Liver (tissue), 9 donors: ENCODE measurements around the gene HHIPL1. TPM values are rescaled to one million over a fixed set of nuclear protein-coding genes. Genes with fewer than 3 reads are reported as not detected.

Source experiments
- DNase-seq: peaks from one replicate; pipeline ENCODE4 v3.0.0-alpha.2; 2017; ENCODE audit warnings: low spot score
- H3K27ac ChIP-seq, 2 donors: one replicate each; pipeline ENCODE4 v1.7.0; 2013; ENCODE audit warnings: inconsistent platforms in 2 of 2, low read length in 2 of 2, control low read depth in 1 of 2, low read depth in 1 of 2, mild to moderate bottlenecking in 1 of 2
- H3K27me3 ChIP-seq, 4 donors: one replicate each; pipeline versions ENCODE4 v1.6.1 to v1.7.0; 2013; ENCODE audit warnings: low read length in 3 of 4, inconsistent platforms in 1 of 4, mild to moderate bottlenecking in 1 of 4, moderate library complexity in 1 of 4; ENCODE audit not compliant: control insufficient read depth in 4 of 4, insufficient read depth in 4 of 4
- H3K36me3 ChIP-seq, 4 donors: one replicate each; pipeline versions ENCODE4 v1.6.1 to v1.7.0; 2013; ENCODE audit warnings: low read length in 3 of 4, mild to moderate bottlenecking in 3 of 4, low read depth in 1 of 4, moderate library complexity in 1 of 4; ENCODE audit not compliant: control insufficient read depth in 4 of 4, insufficient read depth in 3 of 4
- H3K4me1 ChIP-seq, 4 donors: one replicate each; pipeline versions ENCODE4 v1.6.1 to v1.7.0; 2013; ENCODE audit warnings: low read length in 3 of 4, mild to moderate bottlenecking in 3 of 4, moderate library complexity in 1 of 4; ENCODE audit not compliant: control insufficient read depth in 4 of 4, insufficient read depth in 4 of 4
- H3K4me3 ChIP-seq, 3 donors: one replicate each; pipeline versions ENCODE4 v1.6.1 to v1.7.0; 2013; ENCODE audit warnings: low read length in 3 of 3, control low read depth in 1 of 3, low read depth in 1 of 3, mild to moderate bottlenecking in 1 of 3
- H3K9ac ChIP-seq, 2 donors: one replicate each; pipeline ENCODE4 v1.7.0; 2013; ENCODE audit warnings: low read length in 2 of 2, mild to moderate bottlenecking in 2 of 2, moderate library complexity in 2 of 2, control low read depth in 1 of 2, low read depth in 1 of 2
- H3K9me3 ChIP-seq, 4 donors: one replicate each; pipeline versions ENCODE4 v1.6.1 to v1.7.0; 2013; ENCODE audit warnings: low read length in 3 of 4; ENCODE audit not compliant: control insufficient read depth in 4 of 4
- CTCF ChIP-seq: fragments of 150-350 bp; IDR thresholded peaks from 2 replicates; pipeline ENCODE4 v1.5.1; 2017; ENCODE audit warnings: improper control_type of control experiment, low read depth, low read length; ENCODE audit not compliant: missing input control
- EGR1 ChIP-seq, 2 donors: IDR thresholded peaks; 2 replicates each; pipeline ENCODE4 v1.6.1; 2016 to 2018; ENCODE audit warnings: antibody characterized with exemption in 2 of 2, low read depth in 2 of 2
- FOXA1 ChIP-seq: IDR thresholded peaks from 2 replicates; pipeline ENCODE4 v1.6.1; 2016; ENCODE audit warnings: antibody characterized with exemption
- FOXA2 ChIP-seq: IDR thresholded peaks from 2 replicates; pipeline ENCODE4 v1.6.1; 2016; ENCODE audit warnings: antibody characterized with exemption
- GABPA ChIP-seq, 2 donors: IDR thresholded peaks in 1 of 2; conservative IDR thresholded peaks in 1 of 2; 2 replicates each; pipeline ENCODE4 v1.6.1; 2016; ENCODE audit warnings: antibody characterized with exemption in 2 of 2, mild to moderate bottlenecking in 1 of 2, moderate library complexity in 1 of 2
- NR2F2 ChIP-seq: IDR thresholded peaks from 2 replicates; pipeline ENCODE4 v1.6.1; 2016; ENCODE audit warnings: antibody characterized with exemption
- RAD21 ChIP-seq, 2 donors: IDR thresholded peaks; 2 replicates each; pipeline ENCODE4 v1.6.1; 2016; ENCODE audit warnings: antibody characterized with exemption in 2 of 2, mild to moderate bottlenecking in 2 of 2
- REST ChIP-seq: IDR thresholded peaks from 2 replicates; pipeline ENCODE4 v1.6.1; 2016; ENCODE audit warnings: antibody characterized with exemption, mild to moderate bottlenecking
- RXRA ChIP-seq, 2 donors: IDR thresholded peaks; 2 replicates each; pipeline ENCODE4 v1.6.1; 2017 to 2018; ENCODE audit warnings: antibody characterized with exemption in 2 of 2, mild to moderate bottlenecking in 1 of 2
- SP1 ChIP-seq: IDR thresholded peaks from 2 replicates; pipeline ENCODE4 v1.6.1; 2018; ENCODE audit warnings: antibody characterized with exemption, mild to moderate bottlenecking
- TAF1 ChIP-seq: conservative IDR thresholded peaks from 2 replicates; pipeline ENCODE4 v1.6.1; 2016; ENCODE audit warnings: antibody characterized with exemption, mild to moderate bottlenecking
- ZBTB33 ChIP-seq: IDR thresholded peaks from 2 replicates; pipeline ENCODE4 v1.6.1; 2016; ENCODE audit warnings: antibody characterized with exemption
- WGBS: extraction: QIAGEN DNeasy Blood & Tissue Kit; methylation state at CpG from one replicate; pipeline ENCODE4 v1.1.7; 2013; 5-methylcytosine and 5-hydroxymethylcytosine counted together
- polyA plus RNA-seq, 2 donors: library from polyadenylated mRNA; stranded (reverse) in 1 of 2; unstranded in 1 of 2; fragments of 200-250 nt in 1 of 2; fragments of >200 nt in 1 of 2; fragmentation: Nextera tagmentation in 1 of 2; extraction: Ambion mirVana in 1 of 2; gene quantifications; one replicate each; pipeline versions ENCODE4 v1.2.1 to v1.2.3, GENCODE V29; 2013 to 2015
- total RNA-seq, 2 donors: library from RNA; depleted of rRNA; stranded (reverse); fragments of >200 nt; gene quantifications; one replicate each; pipeline ENCODE4 v1.2.3, GENCODE V29; 2014
- donor health status: healthy.
- donor health status: healthy.
- donor health status: healthy.
- donor health status: healthy.
- donor health status: healthy.

The HHIPL1 gene
- total and polyA plus RNA-seq, 4 donors: 0.96 to 1.7 (median 1.0) TPM

GRCh38 chr14:99624971-99625370 lies 20.0 kb upstream of the HHIPL1 start:
- DNase-seq: no peak
- 91% methylated on average over 13 of the region's 13 CpGs for WGBS

GRCh38 chr14:99625476-99625875 lies 19.5 kb upstream of the HHIPL1 start:
- Histone ChIP-seq H3K27ac (no peak overlapping the region), H3K4me3 (no peak overlapping the region), H3K9me3 (no peaks in the 10 kb centered on the region), H3K9ac (no peak overlapping the region), H3K4me1 (peaks cover 2 to 8% (median 4%) of the 10 kb centered on the region in 4 donors), H3K27me3 (no peaks in the 10 kb centered on the region), H3K36me3 (no peaks in the 10 kb centered on the region)
- 85% methylated on average over 3 of the region's 3 CpGs for WGBS
- TF ChIP-seq EGR1 (IDR thresholded peaks at IDR 0.05; ENCODE audit: low read depth in 2 of 2) (no peak), GABPA (IDR thresholded peaks at IDR 0.05 in 1 of 2, conservative IDR thresholded peaks at IDR 0.05 in 1 of 2) (no peak)
- DNase-seq: no peak

More at GRCh38 chr14:99624971-99625370, 20.0 kb upstream of the HHIPL1 start:
- H3K36me3 ChIP-seq: no peaks in the 10 kb centered on the region
- H3K9ac ChIP-seq: no peak overlapping the region
- no peaks in the 10 kb centered on the region for H3K27me3 ChIP-seq
- H3K9me3 ChIP-seq: no peaks in the 10 kb centered on the region
- TF ChIP-seq FOXA1 (no peak), TAF1 (no peak), ZBTB33 (no peak), RXRA (IDR thresholded peaks at IDR 0.05) (no peak)
- no peak overlapping the region for H3K27ac ChIP-seq
- peaks cover 2 to 8% (median 4%) of the 10 kb centered on the region in 4 donors for H3K4me1 ChIP-seq
- H3K4me3 ChIP-seq: no peak overlapping the region

- no peak overlapping the region for H3K27ac ChIP-seq
- no peaks in the 10 kb centered on the region for H3K9me3 ChIP-seq
- H3K4me3 ChIP-seq: no peak overlapping the region
- TF ChIP-seq FOXA2 (no peak), SP1 (no peak), CTCF (no peak)
- no peak overlapping the region for H3K9ac ChIP-seq
- no peaks in the 10 kb centered on the region for H3K36me3 ChIP-seq
- no peaks in the 10 kb centered on the region for H3K27me3 ChIP-seq
- WGBS: 91% methylated on average over 11 of the region's 11 CpGs
- H3K4me1 ChIP-seq: peaks cover 2 to 8% (median 4%) of the 10 kb centered on the region in 4 donors
- DNase-seq: no peak
These were observed 18.8 kb upstream of the HHIPL1 start for GRCh38 chr14:99626041-99626648.

GRCh38 chr14:99627100-99627499 lies 17.8 kb upstream of the HHIPL1 start:
- WGBS: 82% methylated on average over 2 of the region's 2 CpGs
- no peaks in the 10 kb centered on the region for H3K9me3 ChIP-seq
- peaks cover 2 to 8% (median 4%) of the 10 kb centered on the region in 4 donors for H3K4me1 ChIP-seq
- H3K4me3 ChIP-seq: no peak overlapping the region
- no peak overlapping the region for H3K27ac ChIP-seq
- no peaks in the 10 kb centered on the region for H3K36me3 ChIP-seq
- no peaks in the 10 kb centered on the region for H3K27me3 ChIP-seq
- no peak overlapping the region for H3K9ac ChIP-seq
- no peak for DNase-seq
- TF ChIP-seq FOXA2: no peak
- no peak for TF ChIP-seq ZBTB33
- TF ChIP-seq EGR1 (IDR thresholded peaks at IDR 0.05; ENCODE audit: low read depth in 2 of 2): no peak
- no peak for TF ChIP-seq REST
- no peak for TF ChIP-seq RAD21 (IDR thresholded peaks at IDR 0.05)
- no peak for TF ChIP-seq NR2F2
